HepG2 (cell line): ENCODE measurements around the gene NHP2. TPM values are rescaled to one million over a fixed set of nuclear protein-coding genes. Genes with fewer than 3 reads are reported as not detected.
A peak's percentile ranks its signal among the peaks of the same experiment; 100 is the strongest.

ENCODE experiments used
- ATF5 ChIP-seq: sonication (generic); formaldehyde crosslinking; IDR thresholded peaks from 2 replicates; pipeline ENCODE4 v1.4.0; 2020; ENCODE audit warnings: mild to moderate bottlenecking, low read depth, missing genetic modification reagents
- BRD4 ChIP-seq: sonication (generic); formaldehyde crosslinking; IDR thresholded peaks from 2 replicates; pipeline ENCODE4 v1.4.0; 2020; ENCODE audit warnings: missing genetic modification reagents
- CBFB ChIP-seq: sonication (generic); formaldehyde crosslinking; IDR thresholded peaks from 2 replicates; pipeline ENCODE4 v1.4.0; 2020; ENCODE audit warnings: missing genetic modification reagents
- CCDC6 ChIP-seq: sonication (generic); formaldehyde crosslinking; IDR thresholded peaks from 2 replicates; pipeline ENCODE4 v1.8.1; 2022; ENCODE audit warnings: mild to moderate bottlenecking, missing genetic modification reagents, moderate library complexity
- DPF2 ChIP-seq: sonication (generic); formaldehyde crosslinking; IDR thresholded peaks from 2 replicates; pipeline ENCODE4 v1.4.0; 2020; ENCODE audit warnings: mild to moderate bottlenecking, low read depth, missing genetic modification reagents, borderline replicate concordance
- JUND ChIP-seq: sonication (generic); formaldehyde crosslinking; IDR thresholded peaks from 2 replicates; pipeline ENCODE4 v1.8.0; 2022; ENCODE audit warnings: mild to moderate bottlenecking, missing genetic modification reagents
- KDM4B ChIP-seq: sonication (generic); formaldehyde crosslinking; IDR thresholded peaks from 2 replicates; pipeline ENCODE4 v1.4.0; 2020; ENCODE audit warnings: missing genetic modification reagents
- MLX ChIP-seq: IDR thresholded peaks from 2 replicates; pipeline ENCODE4 v1.6.1; 2016
- MTERF4 ChIP-seq: sonication (generic); formaldehyde crosslinking; IDR thresholded peaks from 2 replicates; pipeline ENCODE4 v1.8.0; 2023; ENCODE audit warnings: mild to moderate bottlenecking, missing genetic modification reagents
- NFIC ChIP-seq: IDR thresholded peaks from 2 replicates; pipeline ENCODE4 v1.6.1; 2012; ENCODE audit warnings: mild to moderate bottlenecking, low read length, inconsistent platforms
- NRL ChIP-seq: sonication (generic); formaldehyde crosslinking; IDR thresholded peaks from 2 replicates; pipeline ENCODE4 v1.5.0; 2020; ENCODE audit warnings: missing genetic modification reagents, mild to moderate bottlenecking, moderate library complexity, borderline replicate concordance
- RAD51 ChIP-seq: fragments of 450-650 bp; IDR thresholded peaks from 2 replicates; pipeline ENCODE4 v1.6.1; 2016; ENCODE audit warnings: borderline replicate concordance
- SMARCC2 ChIP-seq: fragments of 450-650 bp; IDR thresholded peaks from 2 replicates; pipeline ENCODE4 v1.6.1; 2017; ENCODE audit warnings: antibody characterized with exemption, mild to moderate bottlenecking
- SRSF4 ChIP-seq: fragments of 200-400 bp; formaldehyde crosslinking; IDR thresholded peaks from one replicate; pipeline ENCODE4 v1.6.1; 2018; ENCODE audit warnings: mild to moderate bottlenecking, low read depth, low read length, moderate library complexity; ENCODE audit not compliant: poor library complexity, severe bottlenecking
- THRA ChIP-seq: sonication (generic); formaldehyde crosslinking; IDR thresholded peaks from 2 replicates; pipeline ENCODE4 v1.4.0; 2020; ENCODE audit warnings: missing genetic modification reagents, borderline replicate concordance
- USF2 ChIP-seq, 2 experiments: sonication (generic) in 1 of 2; formaldehyde crosslinking in 1 of 2; IDR thresholded peaks; 2 replicates each; pipeline versions ENCODE4 v1.5.1 to v1.6.1; 2011 to 2020; ENCODE audit warnings: borderline replicate concordance in 1 of 2, low read depth in 1 of 2, low read length in 1 of 2, mild to moderate bottlenecking in 1 of 2, missing genetic modification reagents in 1 of 2, moderate library complexity in 1 of 2
- ZBTB14 ChIP-seq: sonication (generic); formaldehyde crosslinking; IDR thresholded peaks from 2 replicates; pipeline ENCODE4 v1.4.0; 2020; ENCODE audit warnings: missing genetic modification reagents
- ZBTB8A ChIP-seq: sonication (generic); formaldehyde crosslinking; IDR thresholded peaks from 2 replicates; pipeline ENCODE4 v1.4.0; 2020; ENCODE audit warnings: mild to moderate bottlenecking, low read depth, missing genetic modification reagents, borderline replicate concordance
- ZNF17 ChIP-seq: sonication (generic); formaldehyde crosslinking; IDR thresholded peaks from 2 replicates; pipeline ENCODE4 v1.5.0; 2020; ENCODE audit warnings: mild to moderate bottlenecking, missing genetic modification reagents
- ZNF224 ChIP-seq: sonication (generic); formaldehyde crosslinking; IDR thresholded peaks from 2 replicates; pipeline ENCODE4 v1.5.0; 2020; ENCODE audit warnings: mild to moderate bottlenecking, missing genetic modification reagents
- ZNF644 ChIP-seq: IDR thresholded peaks from 2 replicates; pipeline ENCODE4 v1.6.1; 2016; ENCODE audit warnings: low read depth
- ZNF766 ChIP-seq: sonication (generic); formaldehyde crosslinking; IDR thresholded peaks from 2 replicates; pipeline ENCODE4 v1.5.0; 2020; ENCODE audit warnings: missing genetic modification reagents, borderline replicate concordance
- polyA plus RNA-seq, 8 experiments: library from polyadenylated mRNA; depleted of rRNA in 3 of 8; stranded (reverse) in 7 of 8; unstranded in 1 of 8; fragments of >200 nt; fragmentation: Illumina TruSeq in 4 of 8; extraction: Trizol in 4 of 8; gene quantifications; 2 replicates each; pipeline versions ENCODE4 v1.2.1 to v1.2.3, GENCODE V29; 2011 to 2016; ENCODE audit warnings: low read depth in 4 of 8, missing spikeins in 1 of 8, mixed read lengths in 1 of 8; ENCODE audit not compliant: insufficient read depth in 1 of 8
- total RNA-seq, 5 experiments: library from RNA; depleted of rRNA; stranded (reverse); fragments of >200 nt; fragmentation: Illumina TruSeq; extraction: Trizol; gene quantifications; 2 replicates each; pipeline ENCODE4 v1.2.3, GENCODE V29; 2016; ENCODE audit warnings: low read depth in 1 of 5

The NHP2 gene
- total and polyA plus RNA-seq, 2 of the 13 experiments (the other 11 are each of a cell fraction or from before 2014, with no cell fraction given): 56.2 to 96.1 TPM

- TF ChIP-seq BRD4 (CRISPR knock-in tag) (peak; percentile 25; the same call in 1 of the 2 replicates), ZNF17 (no peak), RAD51 (no peak), USF2 (IDR thresholded peaks at IDR 0.05; ENCODE audit: low read depth, low read length) (no peak), USF2 (CRISPR knock-in tag; IDR thresholded peaks at IDR 0.05; ENCODE audit: borderline replicate concordance) (no peak), MTERF4 (CRISPR knock-in tag) (no peak; the same call in none of the 2 replicates), JUND (CRISPR knock-in tag) (no peak), DPF2 (CRISPR knock-in tag) (no peak), SMARCC2 (no peak), KDM4B (CRISPR knock-in tag) (no peak; the same call in 1 of the 2 replicates), MLX (CRISPR knock-in tag) (no peak; the same call in 1 of the 2 replicates), ZBTB8A (CRISPR knock-in tag) (no peak), ZNF224 (CRISPR knock-in tag) (no peak), NFIC (no peak), SRSF4 (no peak), CCDC6 (peak; percentile 75; the same call in 1 of the 2 replicates), THRA (no peak), CBFB (CRISPR knock-in tag) (peak; percentile 78; the same call in 1 of the 2 replicates), ZNF766 (CRISPR knock-in tag) (no peak), ZBTB14 (CRISPR knock-in tag) (peak; percentile 58), ZNF644 (no peak), ATF5 (CRISPR knock-in tag) (no peak), NRL (no peak; the same call in 1 of the 2 replicates)
Measured at GRCh38 chr5:178130576-178131445, 22.9 kb downstream of the NHP2 start, which contains the start of gene RMND5B (continued).
